ENCODE data around the gene CCDC39. TPM values are rescaled to one million over a fixed set of nuclear protein-coding genes. Genes with fewer than 3 reads are reported as not detected.
"Not testable (repeated sequence)": the region's sequence is repeated elsewhere in the genome, so short reads cannot be mapped to it uniquely, and the experiment has no call there.

Gene CCDC39
- total RNA-seq, 1 donor from 2014 or later, result not detected

- Mint-ChIP-seq H3K27ac (ENCODE audit: unreplicated experiment) (no peak overlapping the region), H3K4me3 (ENCODE audit: unreplicated experiment) (no peak overlapping the region), H3K27me3 (ENCODE audit: low read depth, unreplicated experiment) (no peaks in the 10 kb centered on the region), H3K4me1 (ENCODE audit: low read depth, unreplicated experiment) (no peaks in the 10 kb centered on the region), H3K36me3 (ENCODE audit: low read depth, unreplicated experiment) (no peaks in the 10 kb centered on the region), H3K9me3 (ENCODE audit: unreplicated experiment) (no peaks in the 10 kb centered on the region)
- Histone ChIP-seq H3K9ac (ENCODE audit: low read length) (no peak overlapping the region), H4K20me1 (ENCODE audit: insufficient read depth, low read length) (no peaks in the 10 kb centered on the region), H3K4me2 (ENCODE audit: low read length) (no peak overlapping the region), H2AFZ (ENCODE audit: low read depth, low read length) (peak overlapping the region; percentile 2), H3K27me3 (ENCODE audit: insufficient read depth, low read length) (no peaks in the 10 kb centered on the region), H3K9me3 (ENCODE audit: insufficient read depth, low read depth, low read length) (no peaks in the 10 kb centered on the region), H3K79me2 (ENCODE audit: insufficient read depth, low read length) (no peaks in the 10 kb centered on the region), H3K4me3 (ENCODE audit: insufficient read depth, low read depth, low read length) (no peak overlapping the region), H3K27ac (ENCODE audit: low read depth, low read length) (no peak overlapping the region), H3K4me1 (ENCODE audit: insufficient read depth, low read length) (no peaks in the 10 kb centered on the region), H3K36me3 (ENCODE audit: insufficient read depth, low read length) (no peaks in the 10 kb centered on the region)
- TF ChIP-seq EZH2 (IDR thresholded peaks at IDR 0.05; ENCODE audit: insufficient read depth, low read length), result no peak
- peak; percentile 49 for TF ChIP-seq CTCF (IDR thresholded peaks at IDR 0.05; ENCODE audit: insufficient read depth, low read depth, low read length)
- DNase-seq (ENCODE audit: low read depth) (peak; percentile 20), FAIRE-seq (no peak)
These were observed 84.4 kb downstream of the CCDC39 start for GRCh38 chr3:180594631-180595558.

GRCh38 chr3:180593631-180594030 is 85.7 kb downstream of the CCDC39 start:
- not testable (repeated sequence) for FAIRE-seq; H3K27me3 ChIP-seq (ENCODE audit: insufficient read depth, low read length); H3K79me2 ChIP-seq (ENCODE audit: insufficient read depth, low read length); H3K9me3 ChIP-seq (ENCODE audit: insufficient read depth, low read depth, low read length); H2AFZ ChIP-seq (ENCODE audit: low read depth, low read length); DNase-seq (ENCODE audit: low read depth); H3K36me3 ChIP-seq (ENCODE audit: insufficient read depth, low read length); H3K27ac Mint-ChIP-seq (ENCODE audit: unreplicated experiment); H3K27ac ChIP-seq (ENCODE audit: low read depth, low read length); H3K36me3 Mint-ChIP-seq (ENCODE audit: low read depth, unreplicated experiment); H3K9ac ChIP-seq (ENCODE audit: low read length); H4K20me1 ChIP-seq (ENCODE audit: insufficient read depth, low read length); H3K4me2 ChIP-seq (ENCODE audit: low read length); H3K4me3 Mint-ChIP-seq (ENCODE audit: unreplicated experiment); H3K4me1 Mint-ChIP-seq (ENCODE audit: low read depth, unreplicated experiment); H3K27me3 Mint-ChIP-seq (ENCODE audit: low read depth, unreplicated experiment); H3K9me3 Mint-ChIP-seq (ENCODE audit: unreplicated experiment); H3K4me3 ChIP-seq (ENCODE audit: insufficient read depth, low read depth, low read length); H3K4me1 ChIP-seq (ENCODE audit: insufficient read depth, low read length)

- FAIRE-seq (no peak), DNase-seq (ENCODE audit: low read depth) (no peak)
- Histone ChIP-seq H3K4me2 (ENCODE audit: low read length) (no peak overlapping the region), H3K36me3 (ENCODE audit: insufficient read depth, low read length) (no peaks in the 10 kb centered on the region), H3K9me3 (ENCODE audit: insufficient read depth, low read depth, low read length) (no peaks in the 10 kb centered on the region), H3K4me1 (ENCODE audit: insufficient read depth, low read length) (no peaks in the 10 kb centered on the region), H3K9ac (ENCODE audit: low read length) (no peak overlapping the region), H2AFZ (ENCODE audit: low read depth, low read length) (no peak overlapping the region), H3K27ac (ENCODE audit: low read depth, low read length) (no peak overlapping the region), H4K20me1 (ENCODE audit: insufficient read depth, low read length) (no peaks in the 10 kb centered on the region), H3K79me2 (ENCODE audit: insufficient read depth, low read length) (no peaks in the 10 kb centered on the region), H3K27me3 (ENCODE audit: insufficient read depth, low read length) (no peaks in the 10 kb centered on the region), H3K4me3 (ENCODE audit: insufficient read depth, low read depth, low read length) (no peak overlapping the region)
- H3K4me1 Mint-ChIP-seq (ENCODE audit: low read depth, unreplicated experiment), result no peaks in the 10 kb centered on the region
- no peak overlapping the region for H3K27ac Mint-ChIP-seq (ENCODE audit: unreplicated experiment)
- H3K36me3 Mint-ChIP-seq (ENCODE audit: low read depth, unreplicated experiment), result no peaks in the 10 kb centered on the region
- TF ChIP-seq CTCF (IDR thresholded peaks at IDR 0.05; ENCODE audit: insufficient read depth, low read depth, low read length), result no peak
- no peak for TF ChIP-seq EZH2 (IDR thresholded peaks at IDR 0.05; ENCODE audit: insufficient read depth, low read length)
- H3K9me3 Mint-ChIP-seq (ENCODE audit: unreplicated experiment), result no peaks in the 10 kb centered on the region
- H3K4me3 Mint-ChIP-seq (ENCODE audit: unreplicated experiment), result no peak overlapping the region
- H3K27me3 Mint-ChIP-seq (ENCODE audit: low read depth, unreplicated experiment), result no peaks in the 10 kb centered on the region
These were observed 88.9 kb downstream of the CCDC39 start for GRCh38 chr3:180590396-180590795.

Measured in astrocyte (in vitro differentiated cells and primary cell).